Esophagus squamous epithelium (tissue), 5 donors: Measurements from ENCODE around the gene TSEN54. TPM values are rescaled to one million over a fixed set of nuclear protein-coding genes. Genes with fewer than 3 reads are reported as not detected.

Experiments used
- DNase-seq: peaks from one replicate; lab custom pipeline; 2025; lab: John Stamatoyannopoulos, UW
- H3K27ac ChIP-seq, 4 donors: fragments of 200-600 bp; sonication (generic); one replicate each; pipeline ENCODE4 v1.5.1; 2016 to 2019; ENCODE audit warnings: mild to moderate bottlenecking in 1 of 4
- H3K27me3 ChIP-seq, 4 donors: fragments of 200-600 bp; sonication (generic); 1 replicate in 3 of 4; 2 replicates in 1 of 4; pipeline versions ENCODE4 v1.5.1 to v1.6.0; 2017 to 2021; ENCODE audit warnings: antibody characterized with exemption in 1 of 4
- H3K36me3 ChIP-seq, 3 donors: fragments of 200-600 bp; sonication (generic); one replicate each; pipeline ENCODE4 v1.5.1; 2016 to 2019
- H3K4me1 ChIP-seq, 3 donors: fragments of 200-600 bp; sonication (generic); one replicate each; pipeline ENCODE4 v1.5.1; 2017 to 2019
- H3K4me3 ChIP-seq, 4 donors: fragments of 200-600 bp; sonication (generic); 1 replicate in 3 of 4; 2 replicates in 1 of 4; pipeline ENCODE4 v1.5.1; 2016 to 2019; ENCODE audit warnings: mild to moderate bottlenecking in 2 of 4, moderate library complexity in 1 of 4
- H3K9me3 ChIP-seq, 3 donors: fragments of 200-600 bp; sonication (generic); one replicate each; pipeline ENCODE4 v1.5.1; 2016 to 2019
- POLR2A ChIP-seq, 4 donors: fragments of 450-650 bp; IDR thresholded peaks; one replicate each; pipeline ENCODE4 v1.6.1; 2017; ENCODE audit warnings: antibody characterized with exemption in 4 of 4, mild to moderate bottlenecking in 4 of 4, moderate library complexity in 3 of 4
- WGBS, 2 donors: methylation state at CpG; one replicate each; pipeline ENCODE4 v1.1.5; 2018; 5-methylcytosine and 5-hydroxymethylcytosine counted together
- intact Hi-C: fragments of 100-400 bp; cut with DNase I; formaldehyde crosslinking; loops from one replicate; pipeline ENCODE4 v1.15.0; 2022
- total RNA-seq, 4 donors: library from RNA; depleted of rRNA; stranded (reverse); fragments of >200 nt; gene quantifications; one replicate each; pipeline ENCODE4 v1.1.0, GENCODE V29; 2016
- TF ChIP-seq, protein P1 (sequence below), 6 experiments: fragments of 450-650 bp in 4 of 6; fragments of 200-600 bp in 2 of 6; sonication (generic) in 2 of 6; IDR thresholded peaks; one replicate each; pipeline ENCODE4 v1.5.1; 2016 to 2019; ENCODE audit warnings: antibody characterized with exemption in 6 of 6, mild to moderate bottlenecking in 4 of 6, moderate library complexity in 4 of 6
- donor health status: DM: yes; HTN: yes; CAD: no.

The TSEN54 gene
- total RNA-seq, 4 donors from 2014 or later, result 18.3 to 33.2 (median 23.1) TPM

DNA sequence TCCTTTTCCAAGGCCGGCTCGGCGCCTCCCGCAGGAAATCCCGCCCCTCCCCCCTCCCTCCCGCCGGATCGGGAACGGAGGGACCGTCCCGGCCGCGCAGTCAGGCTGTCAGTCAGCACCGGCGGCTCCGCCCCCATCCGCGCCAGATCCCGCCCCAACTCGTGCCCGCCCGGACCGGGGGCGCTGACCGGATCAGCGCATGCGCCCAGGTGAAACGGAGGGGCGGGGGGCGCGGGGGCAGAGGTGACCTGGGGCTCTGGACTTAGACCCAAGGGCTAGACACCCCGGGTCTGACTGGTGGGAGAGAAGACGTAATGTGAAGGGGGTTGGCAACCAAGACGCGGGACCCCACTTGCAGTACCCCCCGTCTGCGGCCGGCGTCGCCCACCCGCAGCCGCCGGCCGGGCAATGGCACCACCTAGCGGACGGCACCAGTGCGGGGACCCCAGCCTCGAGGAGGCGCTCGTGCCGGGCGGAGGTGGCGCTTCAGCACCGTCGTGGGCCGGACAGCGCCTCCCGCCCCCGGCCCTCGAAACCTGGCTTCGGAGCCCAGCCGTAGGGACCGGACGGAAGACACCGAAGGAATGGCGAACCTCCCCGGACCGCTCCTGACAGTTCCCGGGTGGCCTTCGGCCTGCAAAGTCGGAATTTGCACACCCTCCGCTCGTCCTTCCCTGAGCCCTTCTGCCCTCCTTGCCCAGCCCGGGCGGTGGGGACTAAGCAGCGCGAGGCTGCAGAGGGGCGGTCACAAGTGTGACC is 653 bp upstream of the TSEN54 start, which contains the start of gene CASKIN2:
CASKIN2 (minus strand) TSS at position 42 of the 759 bp plus-strand sequence. CDS start 1,733 bp downstream, outside the sequence.
- peaks cover 39 to 80% (median 47%) of the 10 kb centered on the region in 3 donors for H3K4me1 ChIP-seq
- intact Hi-C loops, result loop anchor here (5.0 kb wide), 2 partner anchors 72 to 88 kb away; partner anchors contain the start of gene MYO15B
- peak within 1 kb of the TSS; percentile 90 to 95 (median 92) for H3K27ac ChIP-seq
- H3K27me3 ChIP-seq, result no peaks in the 10 kb centered on the region
- H3K4me3 ChIP-seq, result peak within 1 kb of the TSS; percentile 73 to 98 (median 92)
- H3K9me3 ChIP-seq, result no peaks in the 10 kb centered on the region
- DNase-seq, result peak; percentile 33
- TF ChIP-seq POLR2A (IDR thresholded peaks at IDR 0.05), result no peak
- TF ChIP-seq, protein P1, sequence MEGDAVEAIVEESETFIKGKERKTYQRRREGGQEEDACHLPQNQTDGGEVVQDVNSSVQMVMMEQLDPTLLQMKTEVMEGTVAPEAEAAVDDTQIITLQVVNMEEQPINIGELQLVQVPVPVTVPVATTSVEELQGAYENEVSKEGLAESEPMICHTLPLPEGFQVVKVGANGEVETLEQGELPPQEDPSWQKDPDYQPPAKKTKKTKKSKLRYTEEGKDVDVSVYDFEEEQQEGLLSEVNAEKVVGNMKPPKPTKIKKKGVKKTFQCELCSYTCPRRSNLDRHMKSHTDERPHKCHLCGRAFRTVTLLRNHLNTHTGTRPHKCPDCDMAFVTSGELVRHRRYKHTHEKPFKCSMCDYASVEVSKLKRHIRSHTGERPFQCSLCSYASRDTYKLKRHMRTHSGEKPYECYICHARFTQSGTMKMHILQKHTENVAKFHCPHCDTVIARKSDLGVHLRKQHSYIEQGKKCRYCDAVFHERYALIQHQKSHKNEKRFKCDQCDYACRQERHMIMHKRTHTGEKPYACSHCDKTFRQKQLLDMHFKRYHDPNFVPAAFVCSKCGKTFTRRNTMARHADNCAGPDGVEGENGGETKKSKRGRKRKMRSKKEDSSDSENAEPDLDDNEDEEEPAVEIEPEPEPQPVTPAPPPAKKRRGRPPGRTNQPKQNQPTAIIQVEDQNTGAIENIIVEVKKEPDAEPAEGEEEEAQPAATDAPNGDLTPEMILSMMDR (IDR thresholded peaks at IDR 0.05), result peak; percentile 94 to 99 (median 98)
- 1% methylated on average over 15 of the region's 78 CpGs; no CpG with 5 or more reads in 1 of the 2 donors for WGBS, 2 donors
- H3K36me3 ChIP-seq, result peaks cover 0 to 23% (median 0%) of the 10 kb centered on the region in 3 donors

DNA sequence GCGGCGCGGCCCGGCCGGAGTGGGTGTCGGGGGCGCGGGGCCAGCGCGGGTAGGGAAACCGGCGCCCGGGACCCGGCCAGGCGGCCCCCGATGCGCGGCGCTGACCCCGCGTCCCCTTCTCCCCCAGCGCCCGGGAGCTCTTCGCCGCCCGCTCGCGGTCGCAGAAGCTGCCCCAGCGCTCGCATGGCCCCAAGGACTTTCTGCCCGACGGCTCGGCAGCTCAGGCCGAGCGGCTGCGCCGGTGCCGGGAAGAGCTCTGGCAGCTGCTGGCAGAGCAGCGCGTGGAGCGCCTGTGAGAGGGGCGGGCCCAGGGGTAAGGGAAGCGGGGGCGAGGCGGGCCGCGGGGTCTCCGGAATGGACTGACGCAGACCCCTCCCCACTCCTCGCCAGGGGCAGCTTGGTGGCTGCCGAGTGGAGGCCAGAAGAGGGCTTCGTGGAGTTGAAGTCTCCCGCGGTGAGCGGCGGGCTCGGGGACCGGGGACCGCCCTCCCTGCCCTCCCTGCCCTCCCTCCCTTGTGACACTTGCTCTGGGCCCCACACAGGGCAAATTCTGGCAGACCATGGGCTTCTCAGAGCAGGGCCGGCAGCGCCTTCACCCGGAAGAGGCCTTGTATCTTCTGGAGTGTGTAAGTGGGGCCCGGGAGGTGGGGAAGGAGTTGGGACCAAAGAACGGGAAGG is 430 bp downstream of the TSEN54 start:
- intact Hi-C loops, result loop anchor here (5.0 kb wide), 2 partner anchors 71 to 89 kb away; partner anchors contain the start of gene MYO15B
- 0% methylated on average over 1 to 4 of the region's 65 CpGs for WGBS, 2 donors
- TF ChIP-seq, protein P1 (IDR thresholded peaks at IDR 0.05), result no peak
- no peak for TF ChIP-seq POLR2A (IDR thresholded peaks at IDR 0.05)
- peaks cover 37 to 70% (median 39%) of the 10 kb centered on the region in 3 donors for H3K4me1 ChIP-seq
- no peaks in the 10 kb centered on the region for H3K27me3 ChIP-seq
- peak overlapping the region; percentile 73 to 98 (median 92) for H3K4me3 ChIP-seq
- no peak for DNase-seq
- peak overlapping the region; percentile 74 to 95 (median 86) for H3K27ac ChIP-seq
- no peaks in the 10 kb centered on the region for H3K9me3 ChIP-seq
- peaks cover 0 to 34% (median 0%) of the 10 kb centered on the region in 3 donors for H3K36me3 ChIP-seq

DNA sequence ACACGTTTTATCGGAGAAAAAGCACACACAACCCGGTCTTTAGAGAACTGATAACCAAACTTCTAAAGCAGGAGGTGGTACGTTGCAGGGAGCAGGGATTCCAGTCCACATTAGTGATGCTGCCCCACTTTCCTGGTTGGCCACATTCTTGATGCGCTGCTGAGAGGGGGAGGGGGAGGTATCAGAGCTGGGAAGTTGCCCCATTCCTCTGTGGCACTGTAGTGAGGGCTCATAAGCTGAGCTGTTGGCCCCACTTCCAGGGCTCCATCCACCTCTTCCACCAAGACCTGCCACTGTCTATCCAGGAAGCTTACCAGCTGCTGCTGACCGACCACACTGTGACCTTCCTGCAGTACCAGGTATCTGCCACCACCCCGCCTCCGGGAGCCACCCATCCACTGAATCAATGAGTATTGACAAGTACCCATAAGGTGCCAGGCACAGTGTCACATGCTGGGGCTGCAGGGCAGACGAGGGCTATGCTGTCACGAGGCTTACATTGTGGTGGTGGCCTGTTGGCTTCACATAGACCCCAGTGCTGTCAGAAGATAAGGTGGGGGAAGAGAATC is 1.1 kb downstream of the TSEN54 start:
- intact Hi-C loops, result loop anchor here (5.0 kb wide), 2 partner anchors 70 to 90 kb away; partner anchors contain the start of gene MYO15B
- H3K36me3 ChIP-seq, result peaks cover 0 to 40% (median 0%) of the 10 kb centered on the region in 3 donors
- no peak for DNase-seq
- no peak for TF ChIP-seq POLR2A (IDR thresholded peaks at IDR 0.05)
- TF ChIP-seq, protein P1 (IDR thresholded peaks at IDR 0.05), result peak in 4 of 6 experiments; percentile 11 to 52 (median 30)
- 20 to 27% methylated on average over 6 to 7 of the region's 10 CpGs for WGBS, 2 donors
- H3K27ac ChIP-seq, result peak overlapping the region; percentile 74 to 95 (median 86)
- H3K27me3 ChIP-seq, result no peaks in the 10 kb centered on the region
- H3K9me3 ChIP-seq, result no peaks in the 10 kb centered on the region
- peaks cover 31 to 63% (median 34%) of the 10 kb centered on the region in 3 donors for H3K4me1 ChIP-seq
- H3K4me3 ChIP-seq, result peak overlapping the region; percentile 73 to 98 (median 92)

DNA sequence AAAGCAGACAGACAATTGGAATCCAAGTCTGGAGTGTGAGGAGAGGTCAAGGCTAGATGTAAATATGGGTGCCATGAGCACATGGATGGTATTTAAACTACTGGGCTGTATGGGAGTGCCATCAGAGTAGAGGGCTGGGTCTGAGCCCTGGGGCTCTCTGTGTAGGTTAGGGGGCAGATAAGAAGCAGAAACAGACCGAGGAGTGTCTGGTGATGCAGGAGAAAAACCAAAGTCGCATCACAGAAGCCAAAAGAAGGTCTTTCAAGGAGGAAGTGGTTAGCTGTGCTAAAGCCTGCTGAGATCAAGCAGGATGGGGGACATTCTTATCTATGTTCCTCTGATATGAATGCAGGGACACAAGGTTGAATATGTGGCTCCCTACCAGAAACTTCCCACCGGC is 1.9 kb downstream of the TSEN54 start:
- 65 to 80% methylated on average over 3 of the region's 3 CpGs for WGBS, 2 donors
- TF ChIP-seq, protein P1 (IDR thresholded peaks at IDR 0.05), result no peak
- no peak for TF ChIP-seq POLR2A (IDR thresholded peaks at IDR 0.05)
- DNase-seq, result no peak
- Histone ChIP-seq H3K4me1 (peaks cover 25 to 55% (median 30%) of the 10 kb centered on the region in 3 donors), H3K27ac (peak overlapping the region in 1 of 4 donors; percentile 93), H3K27me3 (no peaks in the 10 kb centered on the region), H3K9me3 (no peaks in the 10 kb centered on the region), H3K4me3 (peak overlapping the region in 1 of 4 donors; percentile 8), H3K36me3 (peaks cover 0 to 47% (median 0%) of the 10 kb centered on the region in 3 donors)
- intact Hi-C loops, result loop anchor here (5.0 kb wide), 2 partner anchors 69 to 91 kb away; partner anchors contain the start of gene MYO15B
